ENCODE data around the gene ERGIC1. TPM values are rescaled to one million over a fixed set of nuclear protein-coding genes. Genes with fewer than 3 reads are reported as not detected.

ERGIC1 gene
- total RNA-seq, 2 donors from 2014 or later = 173 to 191 TPM

GRCh38 chr5:172943283-172943841, 109.3 kb downstream of the ERGIC1 start:
- DNase-seq = no peak
- no peak overlapping the region for H3K4me3 ChIP-seq
- no peaks in the 10 kb centered on the region for H3K4me1 ChIP-seq
- H3K9me3 ChIP-seq = no peaks in the 10 kb centered on the region
- TF ChIP-seq CTCF (IDR thresholded peaks at IDR 0.05) = no peak
- no peaks in the 10 kb centered on the region for H3K36me3 ChIP-seq
- intact Hi-C loops (cut with DNase I) = no loop called here
- H3K27ac ChIP-seq = no peak overlapping the region
- H3K27me3 ChIP-seq = no peaks in the 10 kb centered on the region
- H3K9ac ChIP-seq (ENCODE audit: low read depth in 2 of 2, low read length in 2 of 2) = no peak overlapping the region

- Histone ChIP-seq H3K4me1 (no peaks in the 10 kb centered on the region), H3K9ac (ENCODE audit: low read depth in 2 of 2, low read length in 2 of 2) (no peak overlapping the region), H3K27me3 (no peaks in the 10 kb centered on the region), H3K9me3 (no peaks in the 10 kb centered on the region), H3K4me3 (no peak overlapping the region), H3K27ac (no peak overlapping the region), H3K36me3 (no peaks in the 10 kb centered on the region)
- no peak for TF ChIP-seq CTCF (IDR thresholded peaks at IDR 0.05)
- intact Hi-C loops (cut with DNase I) = no loop called here
- DNase-seq = no peak
Measured at GRCh38 chr5:172943906-172944305, 109.9 kb downstream of the ERGIC1 start.

- no peak for TF ChIP-seq CTCF (IDR thresholded peaks at IDR 0.05)
- intact Hi-C loops (cut with DNase I) = loop anchor here (5.0 kb wide), 1 partner anchor 467 kb away; no protein-coding TSS in a partner anchor
- no peaks in the 10 kb centered on the region for H3K4me1 ChIP-seq
- no peaks in the 10 kb centered on the region for H3K36me3 ChIP-seq
- H3K27me3 ChIP-seq = no peaks in the 10 kb centered on the region
- no peak for DNase-seq
- H3K27ac ChIP-seq = no peak overlapping the region
- H3K9ac ChIP-seq (ENCODE audit: low read depth in 2 of 2, low read length in 2 of 2) = no peak overlapping the region
- no peaks in the 10 kb centered on the region for H3K9me3 ChIP-seq
- no peak overlapping the region for H3K4me3 ChIP-seq
Measured at GRCh38 chr5:172944741-172945140, 110.7 kb downstream of the ERGIC1 start.

- H3K27ac ChIP-seq = no peak overlapping the region
- H3K9me3 ChIP-seq = no peaks in the 10 kb centered on the region
- no peaks in the 10 kb centered on the region for H3K27me3 ChIP-seq
- no peak for DNase-seq
- no peak for TF ChIP-seq CTCF (IDR thresholded peaks at IDR 0.05)
- H3K4me1 ChIP-seq = no peaks in the 10 kb centered on the region
- H3K9ac ChIP-seq (ENCODE audit: low read depth in 2 of 2, low read length in 2 of 2) = no peak overlapping the region
- intact Hi-C loops (cut with DNase I) = loop anchor here (5.0 kb wide), 1 partner anchor 468 kb away; no protein-coding TSS in a partner anchor
- no peak overlapping the region for H3K4me3 ChIP-seq
- H3K36me3 ChIP-seq = no peaks in the 10 kb centered on the region
Measured at GRCh38 chr5:172945151-172945550, 111.1 kb downstream of the ERGIC1 start.

GRCh38 chr5:172946146-172946545, 112.1 kb downstream of the ERGIC1 start:
- H3K9me3 ChIP-seq = no peaks in the 10 kb centered on the region
- no peak for DNase-seq
- no peaks in the 10 kb centered on the region for H3K4me1 ChIP-seq
- no peak overlapping the region for H3K27ac ChIP-seq
- no peak for TF ChIP-seq CTCF (IDR thresholded peaks at IDR 0.05)
- H3K4me3 ChIP-seq = no peak overlapping the region
- H3K9ac ChIP-seq (ENCODE audit: low read depth in 2 of 2, low read length in 2 of 2) = no peak overlapping the region
- H3K36me3 ChIP-seq = no peaks in the 10 kb centered on the region
- no peaks in the 10 kb centered on the region for H3K27me3 ChIP-seq
- intact Hi-C loops (cut with DNase I) = loop anchor here (5.0 kb wide), 1 partner anchor 469 kb away; no protein-coding TSS in a partner anchor
